ENCODE data around the gene RTN1.

DNA sequence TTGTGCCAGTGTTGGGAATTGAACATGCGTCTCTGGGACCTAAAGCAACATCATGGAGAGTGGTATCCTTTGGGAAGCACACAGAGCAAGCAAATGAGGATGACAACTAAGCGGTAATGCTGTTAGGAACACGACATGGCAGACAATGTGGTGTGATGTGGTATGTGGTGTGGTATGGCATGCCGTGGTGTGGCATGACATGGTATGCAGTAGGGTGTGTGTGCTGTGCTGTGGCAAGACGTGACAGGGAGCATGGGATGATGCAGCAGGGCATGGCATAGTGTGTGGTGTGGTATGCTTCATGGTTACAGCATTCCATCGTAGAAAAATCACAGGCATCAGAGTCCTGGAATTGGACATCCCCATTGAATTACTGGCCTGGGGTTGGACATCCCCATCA is 108.7 kb downstream of the RTN1 start:
- no peak for TF ChIP-seq CTCF (IDR thresholded peaks at IDR 0.05; ENCODE audit: poor library complexity)
- TF ChIP-seq EZH2 (IDR thresholded peaks at IDR 0.05; ENCODE audit: borderline replicate concordance): no peak
